Measurements from ENCODE around the gene NUP62CL.

Gene NUP62CL

GRCh38 chrX:107154787-107155620 is 51.2 kb downstream of the NUP62CL start:
- in situ Hi-C loops (cut with MboI; ENCODE audit: low sequenced_read_pairs): no loop called here

- in situ Hi-C loops (cut with MboI; ENCODE audit: low sequenced_read_pairs): no loop called here
These were observed 53.2 kb downstream of the NUP62CL start for GRCh38 chrX:107153005-107153404.

- in situ Hi-C loops (cut with MboI; ENCODE audit: low sequenced_read_pairs): no loop called here
These were observed 59.6 kb downstream of the NUP62CL start for GRCh38 chrX:107146670-107147069.

GRCh38 chrX:107135965-107136307 is 70.3 kb downstream of the NUP62CL start:
- in situ Hi-C loops (cut with MboI; ENCODE audit: low sequenced_read_pairs): no loop called here

- in situ Hi-C loops (cut with MboI; ENCODE audit: low sequenced_read_pairs): no loop called here
These were observed 70.9 kb downstream of the NUP62CL start for GRCh38 chrX:107135049-107135964.

GRCh38 chrX:107123750-107124149 is 82.5 kb downstream of the NUP62CL start:
- in situ Hi-C loops (cut with MboI; ENCODE audit: low sequenced_read_pairs): no loop called here

GRCh38 chrX:107119283-107119682 is 87.0 kb downstream of the NUP62CL start:
- in situ Hi-C loops (cut with MboI; ENCODE audit: low sequenced_read_pairs): no loop called here

GRCh38 chrX:107118322-107119147 is 87.7 kb downstream of the NUP62CL start, which contains the start of gene RBM41:
Gene RBM41 (minus strand): TSS chrX:107118822. CDS start chrX:107118773, 49 bp downstream.
- in situ Hi-C loops (cut with MboI; ENCODE audit: low sequenced_read_pairs): no loop called here

- in situ Hi-C loops (cut with MboI; ENCODE audit: low sequenced_read_pairs): no loop called here
These were observed 88.3 kb downstream of the NUP62CL start for GRCh38 chrX:107117993-107118321.

GRCh38 chrX:107107459-107107858 is 98.8 kb downstream of the NUP62CL start:
- in situ Hi-C loops (cut with MboI; ENCODE audit: low sequenced_read_pairs): no loop called here

GRCh38 chrX:107102980-107103379 is 103.3 kb downstream of the NUP62CL start:
- in situ Hi-C loops (cut with MboI; ENCODE audit: low sequenced_read_pairs): no loop called here

- in situ Hi-C loops (cut with MboI; ENCODE audit: low sequenced_read_pairs): no loop called here
These were observed 130.1 kb downstream of the NUP62CL start for GRCh38 chrX:107076158-107076557.

Data from HL-60/S4 (cell line).